Astrocyte of the spinal cord (primary cell): ENCODE measurements around the gene SEZ6L2.
"Not testable (repeated sequence)": the region's sequence is repeated elsewhere in the genome, so short reads cannot be mapped to it uniquely, and the experiment has no call there.

ENCODE experiments used
- DNase-seq: peaks from one replicate; pipeline ENCODE4 v3.0.0; 2011; ENCODE audit warnings: low read depth, low spot score
- H3K4me3 ChIP-seq: 2 replicates; pipeline ENCODE4 v1.5.1; 2011; ENCODE audit warnings: low read depth, mild to moderate bottlenecking, low read length, moderate library complexity
- CTCF ChIP-seq: IDR thresholded peaks from 2 replicates; pipeline ENCODE4 v1.5.1; 2012; ENCODE audit warnings: low read depth, mild to moderate bottlenecking, low read length, inconsistent platforms
- in situ Hi-C: cut with HindIII; loops from 2 replicates; pipeline ENCODE4 v1.10.0; 2017; ENCODE audit warnings: low sequenced_read_pairs

SEZ6L2 gene

DNA sequence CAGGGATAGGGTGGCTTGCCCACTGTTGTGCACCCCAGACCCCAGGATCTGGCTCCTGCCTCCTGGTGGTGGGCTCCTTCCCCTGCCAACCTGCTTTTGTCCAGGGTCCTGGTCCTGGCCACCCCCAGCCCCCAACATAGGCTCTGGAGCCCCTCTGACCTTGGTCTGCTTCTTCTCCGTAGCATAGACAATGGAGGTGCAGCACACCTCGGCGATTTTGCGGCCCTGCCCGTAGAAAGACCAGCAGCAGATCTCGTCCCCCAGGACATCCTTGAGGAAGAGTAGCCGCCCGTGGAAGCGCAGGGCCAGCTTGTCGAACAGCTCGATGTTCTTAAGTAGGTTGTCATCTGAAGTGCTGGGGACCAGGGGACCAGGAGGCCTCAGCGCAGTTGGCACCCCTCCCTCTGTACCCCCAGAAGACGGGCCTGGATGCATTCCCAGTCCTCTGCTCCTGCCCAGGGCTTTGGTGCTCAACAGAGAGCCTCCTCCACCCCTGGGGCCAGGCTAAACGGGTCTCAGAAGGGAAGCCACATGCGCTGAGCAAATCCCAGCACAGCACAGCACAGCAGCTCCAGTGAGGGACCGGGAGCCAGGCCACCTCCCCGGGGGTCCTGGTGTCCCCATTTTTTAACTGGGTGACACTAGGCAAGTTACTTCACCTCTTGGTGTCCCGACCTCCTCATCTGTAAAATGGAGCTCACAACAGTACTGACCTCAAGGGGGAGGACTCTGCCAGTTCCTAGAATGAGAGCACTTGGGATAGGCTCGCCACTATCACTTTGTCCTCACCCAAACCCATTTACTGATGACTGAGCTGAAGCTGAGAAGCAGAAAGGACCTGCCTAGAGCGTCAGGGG is 11.7 kb upstream of the SEZ6L2 start:
- H3K4me3 ChIP-seq, result no peak overlapping the region
- no peak for TF ChIP-seq CTCF
- in situ Hi-C loops, result no loop called here
- DNase-seq, result no peak

DNA sequence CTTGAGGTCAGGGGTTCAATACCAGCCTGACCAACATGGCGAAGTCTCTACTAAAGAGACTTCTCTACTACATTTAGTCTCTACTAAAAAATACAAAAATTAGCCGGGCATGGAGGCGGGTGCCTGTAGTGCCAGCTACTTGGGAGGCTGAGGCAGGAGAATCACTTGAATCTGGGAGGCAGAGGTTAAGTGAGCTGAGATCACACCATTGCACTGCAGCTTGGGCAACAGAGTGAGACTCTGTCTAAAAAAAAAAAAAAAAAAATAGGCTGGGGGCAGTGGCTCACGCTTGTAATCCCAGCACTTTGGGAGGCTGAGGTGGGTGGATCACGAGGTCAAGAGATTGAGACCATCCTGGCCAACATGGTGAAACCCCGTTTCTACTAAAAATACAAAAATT is 10.5 kb upstream of the SEZ6L2 start:
- H3K4me3 ChIP-seq, DNase-seq, in situ Hi-C loops: not testable (repeated sequence)

DNA sequence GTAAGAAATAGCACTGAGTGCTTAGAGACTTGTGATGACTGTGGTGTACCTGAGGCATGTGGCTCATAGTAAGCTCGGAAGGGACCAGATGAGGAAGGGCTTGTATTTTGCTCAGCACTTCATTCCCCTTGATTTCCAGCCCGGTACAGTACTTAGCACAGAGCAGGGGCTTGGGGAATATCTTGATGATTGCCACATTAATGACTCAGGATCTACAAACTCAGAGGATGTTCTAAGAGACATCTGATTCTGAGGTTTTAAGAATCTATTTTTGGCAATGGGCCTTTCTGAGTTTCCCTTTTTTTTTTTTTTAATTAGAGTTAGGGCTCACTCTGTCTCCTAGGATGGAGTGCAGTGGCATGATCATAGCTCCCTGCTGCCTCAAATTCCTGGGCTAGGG is 10.0 kb upstream of the SEZ6L2 start:
- no peak overlapping the region for H3K4me3 ChIP-seq
- DNase-seq, result no peak
- in situ Hi-C loops, result no loop called here
- no peak for TF ChIP-seq CTCF

- DNase-seq, result no peak
- no peak for TF ChIP-seq CTCF
- in situ Hi-C loops, result no loop called here
These were observed 9.4 kb upstream of the SEZ6L2 start for GRCh38 chr16:29908719-29909220.

DNA sequence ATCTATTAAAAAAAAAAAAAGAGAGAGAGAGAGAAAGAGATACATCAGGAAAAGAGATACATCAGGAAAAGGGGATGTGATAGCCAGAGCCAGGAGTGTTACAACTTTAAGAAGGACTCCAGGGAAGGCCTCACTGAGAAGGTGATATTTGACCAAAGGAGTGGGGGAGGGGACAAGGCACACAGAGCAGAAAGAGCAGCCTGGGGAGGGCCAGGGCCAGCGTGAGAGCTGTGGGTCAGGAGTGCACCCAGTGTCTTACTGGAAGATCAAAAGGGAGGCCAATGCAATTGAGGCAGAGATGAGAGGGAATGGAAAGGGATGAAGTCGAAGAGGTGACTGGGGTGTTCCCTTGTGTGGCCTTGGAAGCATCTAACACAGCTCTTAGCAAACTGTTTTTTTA is 8.6 kb upstream of the SEZ6L2 start:
- no peak for DNase-seq
- in situ Hi-C loops, result no loop called here
- TF ChIP-seq CTCF, result no peak
- no peak overlapping the region for H3K4me3 ChIP-seq

More at GRCh38 chr16:29908719-29909220, 9.4 kb upstream of the SEZ6L2 start:
- H3K4me3 ChIP-seq, result no peak overlapping the region

DNA sequence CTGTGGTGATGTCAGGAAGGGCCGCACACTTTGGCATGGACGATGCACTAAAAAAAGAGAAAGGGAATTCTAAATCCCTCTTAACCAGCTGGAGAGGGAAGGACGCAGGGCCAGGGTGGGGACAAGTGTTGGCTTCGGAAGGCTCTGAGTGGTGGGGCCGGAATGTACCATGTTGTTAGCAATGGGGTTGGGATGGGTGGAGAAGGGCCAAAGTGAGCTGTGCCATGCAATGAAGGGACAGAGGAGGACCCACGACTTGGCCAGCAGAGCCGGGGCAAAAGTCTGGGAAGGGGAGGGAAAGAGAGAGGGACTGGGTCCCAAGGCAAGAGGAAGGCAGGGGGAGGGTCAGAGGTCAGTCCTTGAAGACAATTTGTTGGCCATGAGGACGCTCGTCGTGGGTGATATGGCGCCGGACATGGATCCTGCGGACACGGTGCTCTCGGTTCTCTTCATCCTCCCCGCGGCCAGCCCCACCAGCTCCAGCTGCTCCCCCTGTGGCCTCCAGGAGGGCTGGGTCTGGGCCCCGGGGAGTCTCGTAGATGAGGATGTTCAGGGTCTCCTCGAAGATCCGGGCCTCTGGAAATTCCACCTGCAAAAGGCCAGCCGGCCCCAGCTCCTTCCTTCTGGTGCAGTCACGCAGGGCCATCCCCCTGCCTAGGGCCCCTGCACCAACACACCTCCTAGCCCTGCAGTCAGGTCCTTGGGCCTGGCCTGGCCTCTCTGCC is 7.3 kb upstream of the SEZ6L2 start:
- in situ Hi-C loops, result no loop called here
- no peak for DNase-seq
- TF ChIP-seq CTCF, result no peak
- no peak overlapping the region for H3K4me3 ChIP-seq

DNA sequence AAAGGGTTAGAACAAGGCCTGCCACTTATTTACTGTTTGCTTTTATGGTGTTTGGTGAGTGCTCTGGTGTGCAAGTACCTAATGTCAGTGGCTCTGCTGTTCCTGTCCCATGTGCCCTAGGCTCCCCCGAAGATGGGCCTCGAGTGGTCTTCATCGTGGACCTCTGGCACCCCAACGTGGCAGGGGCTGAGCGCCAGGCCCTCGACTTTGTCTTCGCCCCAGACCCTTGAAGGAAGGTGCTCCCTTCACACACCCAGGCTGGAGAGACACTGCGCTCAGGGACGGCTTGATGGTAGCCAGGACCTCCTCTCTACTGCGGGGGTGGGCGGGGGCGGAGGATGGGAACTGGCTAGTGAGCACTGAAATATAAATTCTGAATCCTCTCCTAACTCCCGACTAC is 6.3 kb upstream of the SEZ6L2 start:
- TF ChIP-seq CTCF, result no peak
- in situ Hi-C loops, result no loop called here
- DNase-seq, result no peak
- no peak overlapping the region for H3K4me3 ChIP-seq
